Activated CD4-positive, alpha-beta T cell treated with anti-CD3 and anti-CD28 coated beads, Interleukin-2, amount 50 U/mL, for 24 hours (primary cell): Measurements from ENCODE around the gene MMP10.

ENCODE experiments used
- DNase-seq, 2 donors: peaks; one replicate each; pipeline ENCODE4 v3.0.0-alpha.2; 2020; ENCODE audit warnings: low read depth in 1 of 2, low spot score in 1 of 2

MMP10 gene

GRCh38 chr11:102729849-102730815 lies 50.3 kb downstream of the MMP10 start:
- no peak for DNase-seq

DNA sequence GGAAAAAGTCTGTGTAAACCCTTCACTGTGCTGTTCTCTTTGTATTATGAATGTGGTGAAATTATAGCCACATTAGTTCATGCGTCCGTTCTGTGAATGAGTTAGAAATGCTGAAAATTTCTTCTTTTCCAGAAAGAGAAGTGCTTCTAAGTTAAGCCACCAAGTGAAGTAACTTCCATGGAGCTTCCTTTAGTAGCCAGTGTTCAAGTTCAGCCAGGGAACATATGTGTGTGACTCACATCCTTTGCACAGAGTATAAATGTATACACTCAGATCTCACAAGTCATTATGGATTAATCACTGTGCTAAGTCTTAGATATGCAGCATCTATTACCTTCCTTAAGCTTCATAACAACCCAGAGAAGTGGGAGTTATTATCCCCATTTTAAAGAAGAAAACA lies 52.5 kb downstream of the MMP10 start:
- no peak for DNase-seq

DNA sequence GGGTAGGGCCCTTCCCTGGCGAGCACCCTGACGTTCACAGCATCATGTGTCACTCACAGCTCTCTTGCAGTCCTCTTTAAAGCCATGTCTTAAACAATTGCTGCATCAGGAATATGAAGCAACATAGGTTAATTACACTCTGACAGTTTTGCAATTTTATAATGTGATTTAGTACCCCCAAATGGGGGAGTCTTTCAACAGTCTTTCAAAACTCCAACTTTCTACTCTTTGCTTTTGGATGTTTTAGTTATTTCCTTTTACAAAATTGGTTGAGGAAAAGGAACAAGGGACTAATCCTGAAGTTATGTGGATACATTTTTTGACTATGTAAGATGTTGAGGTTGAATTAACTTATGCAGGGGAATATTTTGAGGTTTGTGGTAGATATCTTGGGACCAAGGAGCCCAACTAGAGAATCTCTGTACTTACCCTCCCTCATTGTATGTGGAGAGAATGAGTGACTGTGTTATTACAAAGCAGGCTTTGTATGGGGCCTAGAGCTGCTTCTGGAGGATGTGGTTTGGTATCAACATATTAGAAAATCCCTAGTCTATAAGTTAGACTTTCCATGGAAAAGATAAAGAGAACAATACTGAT lies 55.4 kb downstream of the MMP10 start, which contains the start of gene MMP8:
Gene MMP8, minus strand, starts transcription at position 51 of the 597 bp plus-strand sequence. CDS start 99 bp downstream, outside the sequence.
- DNase-seq: no peak

GRCh38 chr11:102722821-102723220 lies 57.6 kb downstream of the MMP10 start:
- DNase-seq: no peak
